Upper lobe of left lung (tissue), 4 donors: ENCODE data around the gene C4orf51.

Experiments used
- CTCF ChIP-seq, 6 experiments: fragments of 450-650 bp in 4 of 6; fragments of 200-600 bp in 2 of 6; sonication (generic) in 2 of 6; IDR thresholded peaks; one replicate each; pipeline ENCODE4 v1.5.1; 2016 to 2019; ENCODE audit warnings: antibody characterized with exemption in 6 of 6
- POLR2A ChIP-seq, 4 donors: fragments of 450-650 bp; IDR thresholded peaks; one replicate each; pipeline ENCODE4 v1.5.1; 2016 to 2017; ENCODE audit warnings: antibody characterized with exemption in 4 of 4, mild to moderate bottlenecking in 2 of 4

- TF ChIP-seq CTCF (IDR thresholded peaks at IDR 0.05) (no peak), POLR2A (IDR thresholded peaks at IDR 0.05) (no peak)
These were observed 55.9 kb downstream of the C4orf51 start for GRCh38 chr4:145735827-145736226.
